Right hindlimb (tissue), 1 donor: ENCODE results near the gene REN.
A peak's percentile ranks its signal among the peaks of the same experiment; 100 is the strongest.

Source experiments
- DNase-seq: peaks from one replicate; pipeline ENCODE4 v3.0.0-alpha.2; 2018

REN gene

GRCh38 chr1:204152310-204153044 is 13.7 kb downstream of the REN start:
- DNase-seq = no peak

- peak; percentile 86 for DNase-seq
Measured at GRCh38 chr1:204151552-204152309, 14.4 kb downstream of the REN start, which contains the start of gene ETNK2. Gene ETNK2, minus strand, starts transcription at chr1:204152044. Its CDS starts 192 bp downstream, at chr1:204151852.

- DNase-seq = peak; percentile 53
Measured at GRCh38 chr1:204150702-204151551, 15.2 kb downstream of the REN start.

GRCh38 chr1:204149635-204150565 is 16.2 kb downstream of the REN start:
- no peak for DNase-seq

- no peak for DNase-seq
Measured at GRCh38 chr1:204149107-204149506, 17.0 kb downstream of the REN start.

GRCh38 chr1:204147406-204148383 is 18.4 kb downstream of the REN start:
- no peak for DNase-seq

- no peak for DNase-seq
Measured at GRCh38 chr1:204146965-204147364, 19.2 kb downstream of the REN start.

- DNase-seq = no peak
Measured at GRCh38 chr1:204146309-204146708, 19.8 kb downstream of the REN start.

- DNase-seq = no peak
Measured at GRCh38 chr1:204145033-204145504, 21.1 kb downstream of the REN start.

- DNase-seq = no peak
Measured at GRCh38 chr1:204143276-204144041, 22.7 kb downstream of the REN start.

- no peak for DNase-seq
Measured at GRCh38 chr1:204142032-204142974, 23.8 kb downstream of the REN start.

- no peak for DNase-seq
Measured at GRCh38 chr1:204141131-204141530, 25.0 kb downstream of the REN start.

- no peak for DNase-seq
Measured at GRCh38 chr1:204139952-204140351, 26.2 kb downstream of the REN start.

GRCh38 chr1:204139088-204139487 is 27.0 kb downstream of the REN start:
- DNase-seq = no peak

- no peak for DNase-seq
Measured at GRCh38 chr1:204136814-204137213, 29.3 kb downstream of the REN start.

- DNase-seq = no peak
Measured at GRCh38 chr1:204134103-204134502, 32.0 kb downstream of the REN start.

- no peak for DNase-seq
Measured at GRCh38 chr1:204132718-204133117, 33.4 kb downstream of the REN start.

GRCh38 chr1:204131978-204132377 is 34.2 kb downstream of the REN start:
- no peak for DNase-seq
